Measurements from ENCODE around the gene CDCA7. TPM values are rescaled to one million over a fixed set of nuclear protein-coding genes. Genes with fewer than 3 reads are reported as not detected.

The CDCA7 gene
- total RNA-seq, 2 experiments from 2014 or later = 80.4 to 88.2 TPM

DNA sequence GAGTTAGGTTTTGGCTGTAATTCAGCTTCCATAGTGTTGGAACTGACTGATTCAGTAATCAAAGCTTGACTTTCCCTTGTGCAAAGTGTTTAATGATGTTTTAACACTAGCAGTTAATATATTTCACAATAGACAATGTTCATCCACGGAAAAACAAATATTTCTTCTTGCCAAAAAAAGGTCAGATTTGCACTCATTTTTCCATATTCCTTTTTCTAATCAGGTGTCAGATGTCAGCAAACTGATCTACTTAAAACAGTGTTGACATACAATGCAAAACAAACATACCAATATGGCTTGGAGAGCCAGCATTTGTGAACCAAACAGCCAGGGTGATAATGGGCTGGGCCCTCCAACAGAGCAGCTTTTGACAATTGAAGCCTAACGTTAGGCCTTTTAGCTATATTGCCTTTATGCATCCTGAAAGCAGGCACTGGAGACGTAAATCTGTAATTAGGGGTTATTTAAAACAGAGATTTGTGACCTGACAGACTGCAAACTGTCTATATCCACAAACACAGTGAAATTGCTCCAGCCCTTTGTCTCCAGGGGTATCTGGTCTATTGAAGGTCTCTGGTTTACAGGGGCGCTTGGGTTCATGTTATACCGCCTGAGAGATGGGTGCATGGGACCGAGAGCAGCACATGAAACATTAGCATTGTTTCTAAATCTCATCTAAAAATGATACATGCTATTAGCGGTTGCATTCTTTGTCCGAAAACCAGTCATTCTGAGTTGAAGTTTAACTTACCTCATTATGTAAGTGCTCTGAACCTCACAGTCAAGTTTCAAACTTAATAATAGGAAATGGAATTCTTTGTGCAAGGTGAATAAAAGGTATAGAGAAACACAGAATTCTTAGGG, 7.1 kb upstream of the CDCA7 start:
- no peak for ATAC-seq
- peaks cover 23% of the 10 kb centered on the region for H3K27me3 Mint-ChIP-seq
- intact Hi-C loops (cut with DNase I, micrococcal nuclease) = no loop called here

DNA sequence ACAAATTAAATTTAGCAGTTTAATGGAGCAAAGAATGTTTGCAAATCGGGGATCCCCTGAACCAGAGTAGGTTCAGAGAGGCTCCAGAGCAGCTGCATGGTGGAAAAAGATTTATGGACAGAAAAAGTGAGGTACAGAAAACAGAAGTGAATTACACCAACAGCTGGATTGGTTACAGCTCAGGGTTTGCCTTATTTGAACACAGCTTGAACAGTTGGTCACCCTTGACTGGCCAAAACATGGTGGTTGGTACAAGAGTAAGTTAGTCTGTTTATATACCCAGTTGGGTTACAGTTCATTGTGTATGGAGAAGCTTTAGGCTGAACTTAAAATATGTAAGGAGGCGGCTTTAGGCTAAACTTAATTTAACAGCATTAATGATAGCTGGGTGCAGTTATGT, 5.4 kb upstream of the CDCA7 start:
- Mint-ChIP-seq H3K27ac (no peak overlapping the region), H3K4me3 (no peak overlapping the region), H3K4me1 (peaks cover 11% of the 10 kb centered on the region), H3K36me3 (ENCODE audit: low read depth) (peaks cover 4% of the 10 kb centered on the region), H3K9me3 (ENCODE audit: low read depth) (peaks cover 9% of the 10 kb centered on the region), H3K27me3 (peaks cover 35% of the 10 kb centered on the region)
- POLR2A ChIA-PET = no interaction called here
- DNase-seq (no peak), ATAC-seq (no peak)
- intact Hi-C loops (cut with DNase I, micrococcal nuclease) = no loop called here
- CTCF ChIA-PET = no interaction called here

More for the DNA sequence above, 7.1 kb upstream of the CDCA7 start:
- H3K9me3 Mint-ChIP-seq (ENCODE audit: low read depth) = peaks cover 9% of the 10 kb centered on the region
- DNase-seq = no peak
- CTCF ChIA-PET = interaction anchor here (1.4 kb wide), 1 partner anchor 56 kb away, joined by 4 read pairs; no protein-coding TSS in a partner anchor
- H3K4me1 Mint-ChIP-seq = peaks cover 3% of the 10 kb centered on the region
- H3K27ac Mint-ChIP-seq = no peak overlapping the region
- peaks cover 4% of the 10 kb centered on the region for H3K36me3 Mint-ChIP-seq (ENCODE audit: low read depth)
- POLR2A ChIA-PET = no interaction called here
- no peak overlapping the region for H3K4me3 Mint-ChIP-seq

DNA sequence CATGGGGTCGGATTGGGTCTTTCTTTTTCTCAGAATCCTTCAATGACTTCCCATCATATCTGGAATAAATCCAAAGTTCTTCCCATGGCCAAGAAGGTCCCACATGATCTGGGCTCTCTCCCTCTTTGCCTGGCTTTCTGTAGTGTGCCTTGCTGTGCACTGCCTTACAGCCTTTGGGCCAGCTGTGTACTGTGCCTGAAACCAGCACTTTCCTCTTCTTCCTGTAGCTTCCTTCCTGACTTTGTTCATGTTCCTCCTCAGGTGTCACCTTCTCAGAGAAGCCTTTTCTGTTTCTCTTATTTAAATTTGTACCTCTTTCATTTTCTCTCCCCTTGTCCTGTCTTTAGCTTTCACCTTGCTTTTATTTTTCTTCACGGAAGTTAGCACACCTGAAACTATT, 4.3 kb upstream of the CDCA7 start:
- no peak overlapping the region for H3K27ac Mint-ChIP-seq
- H3K4me1 Mint-ChIP-seq = peaks cover 11% of the 10 kb centered on the region
- ChIA-PET POLR2A (no interaction called here), CTCF (interaction anchor here (0.7 kb wide), 1 partner anchor 106 kb away, joined by 3 read pairs; no protein-coding TSS in a partner anchor)
- intact Hi-C loops (cut with DNase I, micrococcal nuclease) = loop anchor here (5.0 to 10.0 kb wide), 3 partner anchors 198 to 276 kb away; partner anchors contain the start of gene MAP3K20 (in 2 of the 2)
- peaks cover 4% of the 10 kb centered on the region for H3K36me3 Mint-ChIP-seq (ENCODE audit: low read depth)
- ATAC-seq = no peak
- H3K9me3 Mint-ChIP-seq (ENCODE audit: low read depth) = peaks cover 9% of the 10 kb centered on the region
- H3K4me3 Mint-ChIP-seq = no peak overlapping the region
- peaks cover 35% of the 10 kb centered on the region for H3K27me3 Mint-ChIP-seq
- DNase-seq = no peak

DNA sequence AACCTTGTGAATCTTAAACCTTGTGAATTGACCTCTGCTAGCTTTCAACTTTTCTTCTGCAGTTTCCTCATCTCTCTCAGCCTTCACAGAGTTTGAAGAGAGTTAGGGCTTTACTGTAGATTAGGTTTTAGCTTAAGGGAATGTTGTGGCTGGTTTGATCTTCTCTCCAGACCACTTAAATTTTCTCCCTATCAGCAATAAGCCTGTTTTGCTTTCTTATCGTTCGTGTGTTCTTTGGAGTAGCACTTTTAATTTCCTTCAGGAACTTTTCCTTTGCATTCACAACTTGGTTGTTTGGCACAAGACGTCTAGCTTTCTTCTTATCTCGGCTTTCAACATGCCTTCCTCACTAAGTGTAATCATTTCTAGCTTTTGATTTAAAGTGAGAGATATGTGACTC, 2.8 kb upstream of the CDCA7 start:
- ChIA-PET POLR2A (interaction anchor here (0.5 kb wide), 1 partner anchor 619 kb away, joined by 3 read pairs; no protein-coding TSS in a partner anchor), CTCF (interaction anchor here (1.2 kb wide), 1 partner anchor 324 kb away, joined by 3 read pairs; no protein-coding TSS in a partner anchor)
- intact Hi-C loops (cut with DNase I, micrococcal nuclease) = loop anchor here (5.0 to 10.0 kb wide), 3 partner anchors 200 to 277 kb away; partner anchors contain the start of gene MAP3K20 (in 2 of the 2)
- peaks cover 25% of the 10 kb centered on the region for H3K4me1 Mint-ChIP-seq
- peaks cover 13% of the 10 kb centered on the region for H3K36me3 Mint-ChIP-seq (ENCODE audit: low read depth)
- DNase-seq = no peak
- H3K4me3 Mint-ChIP-seq = no peak overlapping the region
- no peak overlapping the region for H3K27ac Mint-ChIP-seq
- no peaks in the 10 kb centered on the region for H3K9me3 Mint-ChIP-seq (ENCODE audit: low read depth)
- ATAC-seq = no peak
- H3K27me3 Mint-ChIP-seq = peaks cover 45% of the 10 kb centered on the region

DNA sequence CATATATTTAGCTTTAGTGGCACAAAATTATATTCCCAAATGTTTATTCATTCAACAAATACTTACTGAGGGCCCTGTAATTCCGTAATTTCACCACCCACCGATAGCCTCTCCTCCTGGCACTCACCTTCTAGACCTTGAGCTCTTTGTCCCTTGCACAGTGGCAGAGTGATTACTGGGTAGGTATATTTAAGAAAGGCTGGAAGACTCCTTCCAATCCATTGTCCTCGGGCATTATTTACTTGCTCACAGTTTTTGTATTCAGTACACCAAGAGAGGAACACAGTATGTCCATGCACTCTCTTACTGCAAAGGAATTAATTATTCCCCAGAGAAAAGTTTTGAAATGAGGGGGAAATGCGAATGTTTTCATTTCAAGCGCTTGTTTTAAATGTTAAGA, 1.1 kb upstream of the CDCA7 start:
- ChIA-PET POLR2A (no interaction called here), CTCF (no interaction called here)
- intact Hi-C loops (cut with DNase I, micrococcal nuclease) = loop anchor here (5.0 to 10.0 kb wide), 3 partner anchors 201 to 279 kb away; partner anchors contain the start of gene MAP3K20 (in 2 of the 2)

DNA sequence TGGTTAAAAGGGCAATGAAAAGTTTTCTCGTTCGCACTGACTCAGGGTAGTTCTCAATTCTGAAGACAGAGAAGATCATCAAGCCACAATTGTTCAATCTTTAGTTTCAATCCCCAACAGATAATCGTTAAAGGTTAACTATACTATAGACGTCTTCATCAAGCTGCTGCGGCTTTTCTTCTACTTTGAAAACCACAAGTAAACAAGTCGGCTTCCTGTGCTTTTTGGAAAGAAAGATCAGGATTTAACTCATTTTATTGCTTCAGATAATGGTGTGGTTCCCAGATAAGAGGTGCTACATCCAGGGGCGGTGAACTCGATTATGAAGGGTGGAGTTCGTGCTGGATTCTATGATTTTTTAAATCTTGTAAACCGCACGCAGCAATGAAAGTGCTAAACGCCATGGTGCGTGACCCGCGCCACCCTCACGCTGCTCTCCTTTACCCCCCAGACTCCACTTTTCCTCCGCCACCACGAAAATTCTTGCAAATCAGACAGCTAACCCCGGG, 545 bp upstream of the CDCA7 start:
- H3K36me3 Mint-ChIP-seq (ENCODE audit: low read depth) = peaks cover 26% of the 10 kb centered on the region
- POLR2A ChIA-PET = interaction anchor here (0.6 kb wide), 2 partner anchors 183 to 206 kb away, joined by 3 read pairs; no protein-coding TSS in a partner anchor

More for the DNA sequence above, 1.1 kb upstream of the CDCA7 start:
- H3K27ac Mint-ChIP-seq = peak overlapping the region; percentile 97
- H3K4me3 Mint-ChIP-seq = peak overlapping the region; percentile 87
- peaks cover 20% of the 10 kb centered on the region for H3K36me3 Mint-ChIP-seq (ENCODE audit: low read depth)
- no peak for ATAC-seq
- no peak for DNase-seq
- peaks cover 46% of the 10 kb centered on the region for H3K27me3 Mint-ChIP-seq
- peaks cover 30% of the 10 kb centered on the region for H3K4me1 Mint-ChIP-seq
- no peaks in the 10 kb centered on the region for H3K9me3 Mint-ChIP-seq (ENCODE audit: low read depth)

DNA sequence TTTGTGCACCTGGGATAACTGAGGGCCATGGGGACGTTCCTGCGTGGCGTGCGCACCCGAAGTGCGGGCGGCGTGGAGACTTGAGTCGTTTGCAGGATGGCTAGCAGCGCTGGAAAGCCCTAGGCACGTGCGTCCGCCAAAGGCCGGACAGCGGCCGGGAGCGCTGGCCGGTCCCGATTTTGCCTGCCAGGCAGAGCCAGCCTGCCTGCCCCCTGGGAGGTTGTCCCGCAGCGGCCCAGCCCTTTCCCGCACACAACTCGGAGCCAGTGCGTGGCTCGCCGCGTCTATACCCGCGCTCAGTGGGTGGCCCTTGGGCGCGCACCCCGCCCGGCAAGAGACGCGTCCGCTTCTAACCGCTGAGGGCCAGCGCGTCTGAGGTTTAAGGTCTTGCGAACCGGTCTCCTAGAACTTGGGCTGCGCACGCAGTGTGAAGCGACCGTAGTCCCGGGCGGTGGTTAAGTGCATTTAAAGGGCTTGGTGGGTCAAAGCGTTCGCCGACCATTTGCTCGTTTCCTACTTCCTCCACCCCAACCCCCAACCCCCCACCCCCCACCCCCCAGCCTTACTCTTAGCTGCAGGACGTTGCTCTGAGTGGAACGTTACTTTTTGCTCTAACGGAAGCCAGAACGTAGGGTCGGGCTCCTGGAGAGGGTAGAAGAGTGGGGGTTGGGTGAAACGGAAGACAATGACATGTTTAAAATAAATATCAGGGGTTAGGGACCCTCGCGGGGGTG, 627 bp downstream of the CDCA7 start:
- ChIA-PET CTCF (interaction anchor here (0.6 kb wide), 1 partner anchor 22 kb away, joined by 3 read pairs; no protein-coding TSS in a partner anchor), POLR2A (no interaction called here)
- ATAC-seq = peak; percentile 43

More for the DNA sequence above, 545 bp upstream of the CDCA7 start:
- DNase-seq (no peak), ATAC-seq (peak; percentile 55)
- intact Hi-C loops (cut with DNase I, micrococcal nuclease) = loop anchor here (2.0 to 10.0 kb wide), 5 partner anchors 202 to 983 kb away; partner anchors contain the start of genes MAP3K20 (in 2 of the 2) and SP3 (in 1 of the 2)
- Mint-ChIP-seq H3K27me3 (peaks cover 46% of the 10 kb centered on the region), H3K9me3 (ENCODE audit: low read depth) (no peaks in the 10 kb centered on the region), H3K4me3 (peak overlapping the region; percentile 87), H3K27ac (peak overlapping the region; percentile 97), H3K4me1 (peaks cover 35% of the 10 kb centered on the region)
- CTCF ChIA-PET = no interaction called here

DNA sequence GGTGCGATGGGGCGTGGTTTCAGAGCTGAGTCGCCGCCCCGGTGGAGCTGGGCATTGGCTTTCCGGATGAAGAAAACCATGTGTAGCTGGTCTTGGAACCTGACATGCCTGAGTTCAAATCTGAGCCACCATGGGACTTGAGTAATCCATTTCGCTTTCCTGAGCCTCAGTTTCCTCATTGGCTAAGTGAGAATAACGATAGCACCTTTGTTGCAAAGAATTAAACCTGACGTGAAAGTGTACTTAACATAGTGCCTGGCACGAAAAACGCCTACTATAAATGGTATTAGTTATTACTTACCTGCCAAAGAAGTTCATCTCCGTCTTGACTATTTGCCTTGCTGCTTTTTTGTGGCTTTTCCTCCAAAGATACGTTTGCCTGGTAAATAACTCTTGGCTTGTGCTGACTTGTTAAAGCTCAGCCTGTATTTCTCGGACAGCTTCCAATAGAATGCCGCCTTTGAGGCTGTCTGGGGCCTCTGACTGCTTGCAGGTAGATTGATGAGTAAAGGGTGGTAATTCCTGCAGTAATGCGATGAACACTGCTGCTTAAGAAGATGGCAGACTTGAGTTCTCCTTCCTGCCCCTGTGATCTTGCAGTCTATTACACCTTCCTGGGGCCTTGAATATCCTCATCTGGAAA, 1.3 kb downstream of the CDCA7 start:
- DNase-seq = peak; percentile 12
- Mint-ChIP-seq H3K4me1 (peaks cover 41% of the 10 kb centered on the region), H3K27ac (peak overlapping the region; percentile 77), H3K36me3 (ENCODE audit: low read depth) (peaks cover 42% of the 10 kb centered on the region), H3K4me3 (peak overlapping the region; percentile 87), H3K27me3 (peaks cover 37% of the 10 kb centered on the region), H3K9me3 (ENCODE audit: low read depth) (no peaks in the 10 kb centered on the region)
- ChIA-PET CTCF (interaction anchor here (0.6 kb wide), 1 partner anchor 22 kb away, joined by 3 read pairs; no protein-coding TSS in a partner anchor), POLR2A (no interaction called here)
- intact Hi-C loops (cut with DNase I, micrococcal nuclease) = loop anchor here (1.0 to 10.0 kb wide), 5 partner anchors 69 to 981 kb away; partner anchors contain the start of genes MAP3K20 (in 1 of the 2) and SP3 (in 1 of the 2)
- peak; percentile 2 for ATAC-seq

More for the DNA sequence above, 627 bp downstream of the CDCA7 start:
- H3K4me1 Mint-ChIP-seq = peaks cover 37% of the 10 kb centered on the region
- peak; percentile 64 for DNase-seq
- intact Hi-C loops (cut with DNase I, micrococcal nuclease) = loop anchor here (1.0 to 10.0 kb wide), 5 partner anchors 68 to 982 kb away; partner anchors contain the start of genes MAP3K20 (in 1 of the 2) and SP3 (in 1 of the 2)
- H3K4me3 Mint-ChIP-seq = peak overlapping the region; percentile 87
- no peaks in the 10 kb centered on the region for H3K9me3 Mint-ChIP-seq (ENCODE audit: low read depth)
- H3K27ac Mint-ChIP-seq = peak overlapping the region; percentile 83
- H3K36me3 Mint-ChIP-seq (ENCODE audit: low read depth) = peaks cover 37% of the 10 kb centered on the region
- peaks cover 41% of the 10 kb centered on the region for H3K27me3 Mint-ChIP-seq

DNA sequence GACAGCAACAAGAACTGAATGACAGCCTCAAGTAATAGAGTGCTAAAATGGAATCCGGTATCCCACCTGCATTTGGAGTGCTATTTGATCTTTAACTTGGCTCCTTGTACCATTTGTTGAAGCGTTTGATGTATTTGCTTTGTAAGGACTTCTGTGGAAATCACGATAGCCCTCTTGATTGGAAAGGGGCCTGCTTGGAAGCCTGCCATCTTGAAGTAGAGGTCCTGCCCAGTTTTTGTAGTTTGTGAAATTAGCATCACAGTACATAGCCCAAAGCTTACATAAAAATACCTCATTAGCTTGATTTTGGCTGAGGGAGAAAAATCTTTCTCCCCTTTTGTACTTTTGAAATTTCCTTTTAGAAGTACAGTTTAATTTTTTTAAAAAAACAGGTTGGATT, 2.7 kb downstream of the CDCA7 start:
- CTCF ChIA-PET = interaction anchor here (0.7 to 1.3 kb wide), 4 partner anchors 12 to 331 kb away, joined by 3 read pairs; no protein-coding TSS in a partner anchor
- ATAC-seq (no peak), DNase-seq (no peak)
- Mint-ChIP-seq H3K9me3 (ENCODE audit: low read depth) (no peaks in the 10 kb centered on the region), H3K27ac (no peak overlapping the region), H3K4me3 (no peak overlapping the region), H3K4me1 (peaks cover 40% of the 10 kb centered on the region), H3K27me3 (peaks cover 25% of the 10 kb centered on the region), H3K36me3 (ENCODE audit: low read depth) (peaks cover 50% of the 10 kb centered on the region)
- POLR2A ChIA-PET = no interaction called here
- intact Hi-C loops (cut with DNase I, micrococcal nuclease) = loop anchor here in 1 of 2 experiments (5.0 to 10.0 kb wide), 2 partner anchors 70 to 283 kb away; partner anchors contain the start of gene MAP3K20

DNA sequence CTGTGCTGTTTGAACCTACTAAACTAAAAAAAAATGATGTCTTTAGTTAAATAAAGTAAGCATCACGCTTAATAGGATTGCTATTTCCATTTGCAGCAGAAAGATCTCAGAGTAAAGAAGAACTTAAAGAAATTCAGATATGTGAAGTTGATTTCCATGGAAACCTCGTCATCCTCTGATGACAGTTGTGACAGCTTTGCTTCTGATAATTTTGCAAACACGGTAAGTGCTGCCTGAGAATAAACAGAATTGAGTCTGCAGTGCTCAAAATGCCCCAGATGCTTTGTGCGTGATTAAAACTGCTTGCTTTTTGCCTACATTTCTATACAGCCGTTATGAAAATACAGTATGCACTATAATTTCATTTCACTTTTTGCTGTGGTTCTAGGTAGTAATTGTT, 3.9 kb downstream of the CDCA7 start:
- DNase-seq = no peak
- peaks cover 15% of the 10 kb centered on the region for H3K27me3 Mint-ChIP-seq
- ChIA-PET CTCF (interaction anchor here (1.2 to 1.3 kb wide), 2 partner anchors 39 to 332 kb away, joined by 3 read pairs; no protein-coding TSS in a partner anchor), POLR2A (interaction anchor here (0.6 kb wide), 1 partner anchor 77 kb away, joined by 3 read pairs; no protein-coding TSS in a partner anchor)
- peaks cover 59% of the 10 kb centered on the region for H3K36me3 Mint-ChIP-seq (ENCODE audit: low read depth)
- peaks cover 37% of the 10 kb centered on the region for H3K4me1 Mint-ChIP-seq
- no peak overlapping the region for H3K27ac Mint-ChIP-seq
- intact Hi-C loops (cut with DNase I, micrococcal nuclease) = loop anchor here in 1 of 2 experiments (5.0 to 10.0 kb wide), 2 partner anchors 71 to 284 kb away; partner anchors contain the start of gene MAP3K20
- H3K9me3 Mint-ChIP-seq (ENCODE audit: low read depth) = no peaks in the 10 kb centered on the region
- ATAC-seq = no peak
- H3K4me3 Mint-ChIP-seq = no peak overlapping the region
